RCC 7860 (cell line): Measurements from ENCODE around the gene ARMC2.
"Not testable (repeated sequence)": the region's sequence is repeated elsewhere in the genome, so short reads cannot be mapped to it uniquely, and the experiment has no call there.

Experiments used
- DNase-seq: peaks from one replicate; pipeline ENCODE4 v3.0.0-alpha.2; 2015; ENCODE audit warnings: low spot score
- FAIRE-seq: peaks from 2 replicates; lab custom pipeline; 2012; peaks lifted over from hg19 to GRCh38; lab: Jason Lieb, UNC

Gene ARMC2

DNA sequence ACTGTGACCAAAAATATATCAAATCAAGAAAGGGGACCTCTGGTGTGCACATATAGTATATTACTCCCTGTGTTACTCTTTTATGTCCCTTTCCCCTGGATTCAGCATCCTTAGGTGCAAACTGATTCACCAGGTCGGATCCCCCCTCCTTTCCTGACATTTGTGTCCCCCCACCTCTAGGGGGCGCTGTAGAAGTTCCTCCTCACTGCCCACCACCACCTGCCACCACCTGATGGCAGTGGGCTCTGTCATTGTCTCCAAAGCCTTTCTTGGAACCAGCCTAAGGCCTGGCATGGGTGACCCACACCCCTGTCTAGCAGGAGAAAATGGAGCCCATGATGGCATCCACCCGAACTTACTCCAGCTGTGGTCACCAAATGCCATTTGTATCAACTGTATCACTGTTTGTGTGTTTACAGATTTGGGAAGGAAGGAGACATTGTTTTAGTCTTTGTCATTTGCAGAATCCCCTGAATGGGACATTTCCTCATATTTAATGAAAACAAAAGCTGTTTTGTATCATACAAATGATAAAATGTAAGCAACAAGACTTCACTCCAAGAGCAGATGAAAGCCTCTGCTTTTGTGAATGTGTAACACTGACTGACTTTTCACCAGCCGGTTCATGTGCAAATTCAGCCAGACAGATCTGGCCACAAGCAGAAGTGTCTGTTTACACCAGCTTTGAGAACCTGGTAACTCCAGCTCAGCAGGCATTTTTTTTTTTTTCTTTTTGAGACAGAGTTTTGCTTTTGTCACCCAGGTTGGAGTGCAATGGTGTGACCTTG, 66.2 kb downstream of the ARMC2 start:
- DNase-seq (no peak), FAIRE-seq (no peak)

DNA sequence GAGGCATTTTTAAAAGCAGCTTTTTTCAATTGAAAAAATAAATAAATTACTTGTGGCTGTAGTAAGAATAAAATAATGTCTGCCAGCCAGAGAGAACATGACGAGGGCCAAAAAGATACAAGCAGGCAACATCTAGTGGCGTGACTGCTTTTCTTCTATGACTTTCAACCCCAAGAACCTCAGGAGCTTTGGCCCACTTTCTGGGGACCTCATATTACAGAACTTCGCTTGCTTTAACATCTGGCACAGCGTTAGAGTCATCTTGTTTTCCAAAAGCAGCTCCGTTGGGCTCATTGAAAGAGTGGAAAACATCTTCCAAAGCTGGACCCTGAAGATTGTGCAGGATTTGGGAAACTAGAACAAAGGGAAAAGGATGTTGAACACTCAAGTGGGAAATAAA, 67.0 kb downstream of the ARMC2 start:
- DNase-seq, result no peak
- no peak for FAIRE-seq

DNA sequence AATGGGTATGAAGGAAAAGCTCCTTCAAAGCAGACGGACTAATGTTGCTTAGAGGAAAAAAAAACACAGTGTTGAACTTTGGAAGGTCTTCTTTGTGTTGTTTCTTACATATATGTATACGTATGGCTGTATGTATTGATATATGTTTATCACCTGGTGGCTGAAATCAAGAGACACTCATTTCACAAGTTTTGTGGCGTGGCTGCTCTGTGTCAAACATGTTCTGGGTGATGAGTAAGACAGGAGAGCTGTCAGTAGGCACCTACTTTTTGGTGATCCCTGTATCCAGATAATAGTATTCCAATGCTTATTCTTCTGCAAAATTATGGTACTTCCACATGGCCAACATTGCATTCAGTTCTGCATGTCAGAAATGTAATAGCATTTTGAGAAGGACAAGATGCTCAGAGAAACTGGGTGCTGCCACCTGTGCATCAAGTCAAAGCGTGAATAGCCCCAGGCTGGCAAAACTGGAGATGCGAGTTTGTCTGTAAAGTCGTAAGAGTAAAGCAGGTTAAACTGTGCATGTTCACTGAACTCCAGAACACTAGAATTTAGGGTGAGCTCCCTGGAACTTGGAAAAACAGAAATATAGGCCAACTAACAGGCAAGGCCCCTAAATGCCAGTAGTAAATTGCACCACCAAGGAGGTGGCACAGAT, 67.9 kb downstream of the ARMC2 start:
- DNase-seq, result no peak
- FAIRE-seq, result no peak

DNA sequence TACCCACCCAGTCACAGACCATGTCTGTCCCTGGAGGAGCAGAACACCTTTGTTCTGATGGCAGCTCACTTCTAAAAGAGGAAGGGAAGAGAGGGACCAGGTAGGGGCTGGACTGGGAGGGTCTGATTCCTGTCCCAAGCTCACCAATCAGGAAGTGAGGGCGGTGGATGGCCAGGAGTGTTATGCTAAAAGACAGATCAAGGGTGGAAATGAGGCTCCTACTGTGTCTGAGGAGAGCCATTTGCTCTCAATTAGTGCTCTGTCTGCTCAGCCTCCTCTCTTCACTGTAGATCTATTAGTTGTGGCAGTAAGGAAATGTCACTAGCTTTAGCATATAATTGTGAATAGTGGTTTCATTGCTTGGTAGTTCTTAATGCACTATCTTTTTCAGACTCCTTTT, 72.5 kb downstream of the ARMC2 start:
- DNase-seq (no peak), FAIRE-seq (no peak)

DNA sequence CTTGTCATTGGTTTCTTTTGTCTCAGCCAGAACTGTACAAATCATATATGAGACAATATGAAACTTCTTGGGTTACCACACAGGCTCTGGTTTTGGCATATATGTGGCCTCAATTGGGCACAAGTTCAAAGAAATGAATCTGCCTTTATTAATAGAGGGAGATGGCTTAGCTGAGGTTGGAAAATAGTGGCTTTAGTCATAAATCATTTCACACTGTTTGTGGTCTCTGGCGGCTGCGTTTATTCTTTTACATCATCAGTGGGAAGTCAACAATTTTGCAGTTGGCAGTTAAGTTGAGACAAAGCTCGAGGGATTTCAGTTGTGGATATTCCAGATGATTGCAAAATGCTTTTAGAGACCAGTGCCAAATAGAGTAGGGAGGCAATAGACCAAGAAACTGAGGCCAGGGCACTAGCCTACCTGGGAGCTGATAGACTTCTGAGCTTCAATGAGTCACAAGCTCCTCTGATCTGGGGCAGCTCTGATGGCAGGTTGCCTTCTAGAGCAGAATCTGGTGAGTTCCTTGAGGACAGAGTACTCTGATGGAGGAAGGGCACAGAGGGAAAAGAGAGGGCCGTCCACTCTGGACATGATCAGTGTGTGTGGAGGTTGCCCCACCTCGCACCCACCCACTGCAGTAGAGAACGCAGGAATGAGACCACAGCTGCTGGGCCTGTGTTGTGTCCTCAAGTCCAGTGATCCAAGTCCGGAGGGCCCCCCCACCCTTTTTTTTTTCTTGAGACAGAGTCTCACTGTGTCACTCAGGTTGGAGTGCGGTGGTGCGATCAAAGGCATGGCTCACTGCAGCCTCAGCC, 73.5 kb downstream of the ARMC2 start:
- no peak for DNase-seq
- no peak for FAIRE-seq

DNA sequence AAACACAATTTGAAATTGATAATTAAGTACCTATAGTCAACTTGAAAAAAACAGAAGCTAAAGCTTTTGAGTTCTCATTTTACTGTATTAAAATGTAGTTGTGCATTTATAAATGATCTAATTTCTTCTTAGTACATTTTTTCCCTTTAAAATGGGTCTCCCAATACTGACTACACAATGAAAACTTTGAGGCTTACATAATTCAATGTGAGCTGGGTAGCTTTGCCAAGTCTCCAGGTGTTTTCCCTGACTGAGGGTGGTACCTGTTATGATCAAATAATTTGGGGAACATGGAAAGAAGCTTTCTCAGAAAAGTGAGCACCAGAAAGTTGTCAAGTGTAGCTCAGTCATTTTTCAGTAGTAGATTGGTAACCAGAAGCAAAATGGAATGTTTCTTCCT, 74.3 kb downstream of the ARMC2 start:
- FAIRE-seq (no peak), DNase-seq (no peak)

DNA sequence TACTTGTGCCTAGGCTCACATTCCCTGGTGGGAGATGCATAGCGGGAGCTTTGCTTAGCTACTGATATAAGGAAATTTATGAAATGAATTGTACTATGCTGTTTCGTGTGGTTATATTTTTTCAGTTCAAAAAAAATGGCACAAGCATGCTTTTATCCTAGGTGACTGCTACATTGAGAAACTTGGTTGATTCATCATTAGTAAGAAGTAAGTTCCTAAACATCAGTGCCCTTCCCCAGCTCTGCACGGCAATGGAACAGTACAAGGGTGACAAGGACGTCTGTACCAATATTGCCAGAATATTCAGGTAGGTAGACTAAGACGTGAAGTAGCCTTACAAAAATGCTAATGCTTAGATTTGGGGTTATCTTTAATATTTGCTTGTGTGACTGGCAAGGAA, 79.7 kb downstream of the ARMC2 start:
- FAIRE-seq (no peak), DNase-seq (no peak)

DNA sequence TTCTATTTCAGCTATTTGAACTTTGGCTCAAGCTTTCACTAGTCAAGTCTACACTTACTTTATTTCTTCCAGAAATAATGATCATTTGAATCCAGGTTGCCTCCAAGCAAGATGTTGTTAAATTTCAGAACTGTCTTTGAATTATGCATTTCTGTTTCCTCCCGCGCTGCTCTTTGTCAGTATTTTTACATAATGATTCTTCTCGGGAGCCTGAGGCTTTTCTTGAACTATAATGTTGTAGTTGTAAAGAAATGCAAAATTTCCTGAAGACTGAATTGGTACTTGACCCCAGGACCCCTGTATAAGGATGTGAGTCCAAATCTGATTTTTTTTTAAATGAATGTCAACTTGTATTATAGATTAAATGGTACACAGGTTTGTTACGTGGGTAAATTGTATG, 80.4 kb downstream of the ARMC2 start:
- no peak for FAIRE-seq
- no peak for DNase-seq

DNA sequence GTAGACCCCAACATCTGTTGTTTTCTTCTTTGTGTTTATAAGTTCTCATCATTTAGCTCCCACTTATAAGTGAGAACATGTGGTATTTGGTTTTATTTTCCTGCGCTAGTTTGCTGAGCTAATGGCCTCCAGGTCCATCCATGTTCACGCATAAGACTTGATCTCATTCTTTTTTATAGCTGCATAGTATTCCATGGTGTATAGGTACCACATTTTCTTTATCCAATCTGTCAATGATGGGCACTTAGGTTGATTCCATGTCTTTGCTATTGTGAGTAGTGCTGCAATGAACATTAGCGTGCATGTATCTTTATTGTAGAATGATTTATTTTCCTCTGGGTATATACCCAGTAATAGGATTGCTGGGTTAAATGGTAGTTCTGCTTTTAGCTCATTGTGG, 82.9 kb downstream of the ARMC2 start:
- not testable (repeated sequence) for FAIRE-seq, DNase-seq

DNA sequence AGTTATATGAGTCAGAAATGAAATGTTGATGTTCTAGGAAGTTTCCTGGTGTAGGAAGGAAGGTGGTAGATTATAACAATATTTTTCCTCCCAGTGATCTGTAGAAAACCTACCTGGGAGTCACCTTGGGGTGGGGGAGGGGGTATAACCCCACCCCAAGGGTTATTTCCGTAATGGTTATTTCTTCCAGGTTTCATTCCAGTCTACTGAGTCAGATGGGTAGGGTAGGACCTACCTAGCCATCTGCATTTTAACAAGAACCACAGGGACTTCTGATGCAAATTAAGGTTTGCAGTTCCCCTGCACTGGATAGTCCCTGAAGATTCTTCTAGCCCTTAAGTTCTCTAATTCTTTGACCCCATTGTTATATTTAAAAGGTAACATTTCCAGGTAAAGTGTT, 88.9 kb downstream of the ARMC2 start:
- FAIRE-seq (no peak), DNase-seq (no peak)

DNA sequence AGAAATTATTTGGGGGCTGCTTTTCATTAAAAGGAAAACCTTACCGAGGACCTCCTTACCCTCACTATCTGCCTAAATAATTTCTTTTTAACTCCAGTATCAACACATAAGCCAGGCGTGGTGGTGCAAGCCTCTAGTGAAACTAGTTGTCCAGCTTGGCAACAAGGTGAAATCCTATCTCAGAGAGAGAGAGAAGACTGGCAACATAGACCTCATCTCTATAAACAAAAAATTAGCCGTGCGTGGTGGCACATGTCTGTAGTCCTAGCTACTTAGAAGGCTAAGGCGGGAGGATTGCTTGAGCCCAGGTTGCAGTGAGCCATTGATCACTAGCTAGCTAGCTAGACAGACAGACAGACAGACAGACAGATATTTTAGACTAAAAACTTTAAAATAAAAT, 92.5 kb downstream of the ARMC2 start:
- FAIRE-seq (no peak), DNase-seq (no peak)

DNA sequence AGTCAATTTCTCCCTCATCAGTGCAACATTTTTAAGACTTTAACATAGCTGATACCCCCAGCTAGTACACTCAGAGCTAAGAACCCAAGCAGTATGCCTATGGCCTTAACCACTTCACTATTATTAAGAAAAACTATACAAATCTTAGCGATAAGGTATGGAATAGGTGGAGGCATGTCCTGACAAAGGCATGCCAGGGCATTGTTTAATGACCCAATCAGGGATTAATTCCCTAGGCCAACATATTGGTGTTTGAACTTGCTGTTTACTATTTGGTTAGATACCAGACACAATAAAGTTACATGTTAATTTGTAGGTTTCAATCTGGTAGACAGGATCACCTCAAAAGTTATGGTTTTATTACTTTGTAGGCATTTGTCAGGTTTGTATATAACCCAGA, 93.1 kb downstream of the ARMC2 start:
- no peak for DNase-seq
- FAIRE-seq, result no peak

DNA sequence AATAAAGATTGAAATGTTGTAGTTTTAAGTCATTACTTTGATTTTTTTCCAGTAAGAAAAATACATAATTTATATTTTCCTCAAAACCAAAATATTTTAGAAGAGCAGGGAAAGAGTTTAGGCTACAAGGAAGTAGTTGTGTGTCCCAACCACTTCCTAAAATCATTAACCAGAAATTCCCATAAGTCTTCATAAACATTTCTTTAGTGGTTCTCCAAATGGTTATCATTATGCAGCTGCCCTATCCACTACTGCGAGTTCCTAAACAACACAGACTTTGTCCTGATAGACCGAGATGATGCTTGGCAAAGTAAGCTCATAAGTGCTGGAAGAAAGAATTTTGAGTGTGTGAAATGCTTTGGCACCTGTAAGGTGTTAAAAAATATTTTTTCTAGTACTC, 93.6 kb downstream of the ARMC2 start:
- FAIRE-seq, result peak; percentile 35
- no peak for DNase-seq

DNA sequence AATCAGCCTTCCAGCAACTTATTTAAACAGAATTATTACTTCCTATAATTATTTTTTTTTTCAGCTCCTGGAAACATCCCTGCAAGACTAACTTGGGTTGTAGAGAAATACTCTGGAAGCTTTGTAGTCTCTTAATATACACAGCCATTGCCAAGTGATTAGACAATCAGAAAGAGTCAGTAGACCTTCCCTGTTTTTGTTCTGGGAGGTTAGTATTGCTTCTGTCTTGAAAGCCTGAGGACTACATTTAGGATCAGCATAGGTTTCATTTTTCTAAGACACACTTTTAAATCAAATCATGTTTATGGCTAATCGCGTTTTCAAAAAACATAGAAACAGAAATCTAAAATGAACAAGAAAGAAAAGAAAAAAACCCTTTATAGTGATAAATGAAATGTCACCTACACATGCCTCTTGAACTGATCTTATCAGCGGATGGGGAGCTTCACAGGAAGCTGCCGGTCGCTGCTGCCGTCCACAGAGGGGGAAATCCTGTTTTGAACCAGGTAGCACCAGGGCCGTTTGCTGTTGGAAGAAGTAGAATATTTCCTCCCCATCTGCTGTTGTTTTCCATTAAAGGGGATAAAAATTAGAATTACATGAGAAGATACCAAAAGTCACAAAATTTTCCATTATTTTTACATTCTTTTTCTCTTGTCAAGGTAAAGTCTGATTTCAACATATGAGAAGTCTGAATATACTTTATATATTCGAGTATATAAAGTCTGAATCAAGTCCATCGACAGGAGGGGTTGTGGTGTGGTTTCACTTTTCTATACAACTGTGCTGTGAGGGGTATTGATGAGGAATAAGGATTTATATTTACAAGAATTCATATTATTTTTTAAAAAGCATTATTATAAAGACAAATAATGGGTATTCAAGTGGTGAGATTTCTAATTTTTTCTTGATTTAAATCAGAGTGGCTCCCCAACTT, 94.6 kb downstream of the ARMC2 start:
- FAIRE-seq (no peak), DNase-seq (no peak)

DNA sequence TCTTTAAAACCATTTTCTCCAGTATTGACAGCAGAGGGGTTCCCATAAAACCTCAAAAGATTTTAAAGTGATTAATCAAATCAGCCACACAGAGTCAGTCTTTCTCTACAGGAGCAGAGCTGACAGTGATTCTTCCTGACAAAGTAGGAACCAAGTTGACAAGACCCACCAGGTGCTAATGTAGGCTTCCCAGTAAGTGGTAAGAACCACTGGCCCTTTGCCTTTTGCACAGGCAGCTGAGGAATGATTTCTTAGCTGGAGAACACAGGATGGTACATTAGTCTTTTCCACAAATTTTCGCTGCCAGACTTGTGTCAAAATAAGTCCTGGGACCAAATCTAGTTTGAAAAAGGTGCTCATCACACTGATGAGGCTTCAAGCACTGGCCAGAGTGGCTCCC, 95.8 kb downstream of the ARMC2 start:
- FAIRE-seq (no peak), DNase-seq (no peak)

DNA sequence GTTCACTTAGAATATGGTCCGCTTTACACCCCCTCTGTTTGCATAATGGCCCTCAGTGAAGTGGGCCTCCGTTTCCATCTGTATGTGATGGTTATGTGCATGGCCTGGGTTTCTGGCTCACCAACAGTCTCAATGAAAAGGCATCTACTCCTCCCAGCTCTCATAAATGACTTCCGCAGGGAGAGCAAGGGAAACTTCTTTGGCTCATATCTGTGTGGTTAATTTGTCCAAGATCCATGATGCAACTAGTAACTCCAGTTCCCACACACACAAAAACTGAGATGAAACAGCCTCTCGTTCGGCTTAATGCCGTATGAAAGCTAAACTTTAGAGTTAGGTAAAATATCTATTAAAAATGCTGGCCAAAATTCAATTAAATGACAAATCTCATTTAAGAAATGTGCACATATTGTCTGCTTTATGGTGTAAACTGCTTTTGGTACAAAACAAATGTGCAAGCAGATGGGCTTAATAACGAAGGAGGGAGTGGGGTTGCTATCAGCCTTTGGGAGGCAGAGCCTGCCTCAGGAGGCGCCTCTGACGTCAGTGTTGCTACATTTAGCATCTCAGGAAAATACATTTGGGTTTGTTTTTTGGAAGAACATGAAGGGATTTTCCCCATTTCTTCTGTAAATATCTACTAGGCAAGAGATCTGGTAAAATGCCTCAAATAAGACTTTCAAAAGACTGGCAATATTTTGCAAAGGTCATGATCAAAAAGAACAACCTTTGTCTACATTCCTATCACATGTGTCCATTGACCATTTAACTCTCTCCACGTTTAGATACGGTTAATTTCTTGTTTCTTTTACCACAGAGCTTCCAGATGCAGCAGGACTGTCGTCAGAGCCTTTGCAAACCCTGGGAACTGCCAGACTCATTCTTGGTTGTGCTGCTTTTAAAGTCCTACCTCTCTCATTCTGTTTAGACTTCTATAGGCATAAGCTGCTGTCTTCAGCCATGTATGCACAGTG, 96.8 kb downstream of the ARMC2 start:
- peak; percentile 21 for DNase-seq
- FAIRE-seq, result no peak

DNA sequence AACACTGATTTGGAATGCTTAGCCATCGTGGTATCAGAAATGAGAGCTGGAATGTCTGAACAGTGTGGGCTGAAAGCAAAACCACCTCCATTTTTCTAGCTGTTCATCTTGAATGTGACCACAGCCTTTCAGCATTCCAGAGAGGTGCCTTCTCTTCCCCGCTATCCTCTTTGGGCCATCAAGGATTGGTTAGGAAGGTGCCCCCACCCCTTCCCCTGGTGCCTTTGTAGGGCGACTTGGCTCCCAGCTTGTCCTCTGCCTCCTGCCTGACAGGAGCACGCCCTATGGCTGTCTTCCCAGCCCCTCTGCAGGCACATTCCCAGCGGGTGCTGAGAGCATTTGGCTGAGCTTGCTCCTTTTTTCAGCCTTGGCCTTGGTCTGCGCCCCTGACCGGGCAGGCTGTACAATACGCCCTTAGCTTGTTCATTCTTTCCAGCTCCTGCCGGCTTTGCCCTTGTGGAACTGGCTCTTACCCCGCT, 97.5 kb downstream of the ARMC2 start:
- DNase-seq, result no peak
- FAIRE-seq, result no peak

DNA sequence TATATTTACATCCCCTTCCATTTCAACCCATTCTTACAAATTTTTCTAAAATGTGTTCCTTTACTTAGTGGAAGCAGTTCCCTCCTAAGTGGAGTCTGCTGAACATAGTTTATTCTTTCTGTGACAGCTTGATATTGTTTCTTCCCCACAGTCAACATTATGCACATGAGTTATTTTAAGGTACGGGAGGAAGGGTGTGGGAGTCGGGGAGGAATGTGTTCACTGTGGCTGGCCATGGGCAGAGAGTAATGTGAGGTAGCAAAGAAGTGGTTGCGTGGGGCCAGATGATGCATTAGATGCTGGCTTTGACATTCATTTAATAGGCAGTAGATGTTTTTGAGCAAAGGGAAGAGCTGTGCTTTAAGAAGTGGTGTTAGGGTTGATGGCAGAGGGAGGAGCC, 98.5 kb downstream of the ARMC2 start:
- FAIRE-seq (no peak), DNase-seq (no peak)

DNA sequence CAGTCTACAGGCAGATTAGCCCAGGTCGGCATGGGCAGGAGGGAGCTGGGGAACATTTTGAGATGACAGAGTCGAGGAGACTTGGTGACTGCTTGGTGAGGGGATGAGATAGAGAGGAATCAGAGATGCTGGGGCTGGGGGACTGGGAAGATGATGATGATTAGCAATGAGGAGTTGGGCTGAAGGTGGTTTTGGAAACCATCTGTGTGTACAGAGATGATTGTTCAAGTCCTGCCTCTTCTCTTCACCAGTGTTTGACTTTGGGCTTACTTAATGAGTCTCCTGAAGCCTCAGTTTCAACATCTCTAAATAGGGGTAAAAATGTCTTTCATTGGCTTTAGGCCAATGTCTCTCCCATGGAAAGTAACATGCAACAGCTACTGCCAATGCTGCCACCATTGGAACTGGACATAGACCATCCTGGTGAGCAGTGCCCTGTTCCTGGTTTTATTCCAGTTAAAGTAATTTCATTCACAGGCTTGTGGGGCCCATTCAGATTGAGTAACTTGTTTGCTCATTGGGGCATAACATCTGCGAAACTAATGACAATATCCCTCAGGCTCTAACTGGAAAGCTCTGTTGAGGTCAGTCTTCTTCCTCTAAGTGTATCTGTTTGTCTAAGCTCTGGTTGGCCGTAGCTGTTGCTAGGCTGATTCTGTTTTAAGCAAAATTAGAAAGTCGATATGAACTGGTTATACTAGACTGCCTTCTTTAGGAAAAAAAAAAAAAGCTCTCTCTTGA, 99.1 kb downstream of the ARMC2 start:
- FAIRE-seq (peak; percentile 40), DNase-seq (peak; percentile 63)
